AG04450 (cell line): Measurements from ENCODE around the gene PRR13. TPM values are rescaled to one million over a fixed set of nuclear protein-coding genes. Genes with fewer than 3 reads are reported as not detected.

Experiments
- CTCF ChIA-PET: fragments of 300-600, 350-600 bp; formaldehyde crosslinking; extraction: SDS; loops from one replicate; lab custom pipeline; 2022; ENCODE audit warnings: antibody characterized with exemption, inconsistent platforms; lab: Charles Lee
- POLR2A ChIA-PET: fragments of 350-600 bp; formaldehyde crosslinking; extraction: SDS; loops from one replicate; lab custom pipeline; 2021; ENCODE audit warnings: antibody characterized with exemption, inconsistent platforms; lab: Yijun Ruan, JAX
- DNase-seq: peaks from one replicate; pipeline ENCODE4 v3.0.0-alpha.2; 2011; ENCODE audit warnings: low read depth, low spot score
- H3K27ac ChIP-seq: one replicate; pipeline ENCODE4 v1.5.1; 2012; ENCODE audit warnings: low read depth, low read length, control low read depth
- H3K27me3 ChIP-seq: one replicate; pipeline ENCODE4 v1.6.0; 2012; ENCODE audit warnings: low read length; ENCODE audit not compliant: control insufficient read depth, insufficient read depth
- H3K4me3 ChIP-seq: 2 replicates; pipeline ENCODE4 v1.5.1; 2011; ENCODE audit warnings: mild to moderate bottlenecking, low read depth, low read length, control low read depth
- H3K9me3 ChIP-seq: 2 replicates; pipeline ENCODE4 v1.5.1; 2012; ENCODE audit warnings: low read length; ENCODE audit not compliant: control insufficient read depth, insufficient read depth
- CTCF ChIP-seq: IDR thresholded peaks from 2 replicates; pipeline ENCODE4 v1.5.1; 2011; ENCODE audit warnings: low read depth, low read length, control low read depth, inconsistent platforms
- polyA plus RNA-seq: library from polyadenylated mRNA; depleted of rRNA; stranded (reverse); fragments of >200 nt; gene quantifications from 2 replicates; pipeline ENCODE4 v1.2.3, GENCODE V29; 2011

Gene PRR13
- polyA plus RNA-seq, 1 experiment, result 71.4 TPM

DNA sequence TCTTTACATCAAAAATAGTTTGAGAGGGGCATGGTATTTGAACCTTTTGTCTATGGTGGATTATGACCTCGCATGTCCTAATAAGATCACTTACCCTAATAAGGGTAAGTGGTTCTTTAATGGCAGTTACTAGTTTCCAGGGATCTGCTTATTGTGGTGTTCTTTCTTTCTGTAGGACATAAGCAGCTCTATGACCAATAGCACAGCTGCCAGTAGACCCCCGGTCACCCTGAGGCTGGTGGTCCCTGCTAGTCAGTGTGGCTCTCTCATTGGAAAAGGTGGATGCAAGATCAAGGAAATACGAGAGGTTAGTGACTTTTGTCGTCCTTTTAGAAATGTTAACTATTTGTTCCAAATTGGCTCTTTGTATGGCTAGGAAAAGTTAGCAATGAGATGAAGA lies 17.6 kb downstream of the PRR13 start:
- Histone ChIP-seq H3K9me3 (no peaks in the 10 kb centered on the region), H3K27me3 (no peaks in the 10 kb centered on the region), H3K4me3 (no peak overlapping the region), H3K27ac (no peak overlapping the region)
- POLR2A ChIA-PET, result interaction anchor here (1.6 kb wide), 1 partner anchor 17 kb away, joined by 11 read pairs; no protein-coding TSS in a partner anchor
- no peak for TF ChIP-seq CTCF
- DNase-seq, result no peak
- CTCF ChIA-PET, result interaction anchor here (1.2 kb wide), 1 partner anchor 107 kb away, joined by 3 read pairs; no protein-coding TSS in a partner anchor

- DNase-seq, result no peak
- no peak for TF ChIP-seq CTCF
- no peaks in the 10 kb centered on the region for H3K27me3 ChIP-seq
- POLR2A ChIA-PET, result interaction anchor here (1.2 kb wide), 1 partner anchor 11 kb away, joined by 3 read pairs; no protein-coding TSS in a partner anchor
- H3K9me3 ChIP-seq, result no peaks in the 10 kb centered on the region
- CTCF ChIA-PET, result interaction anchor here (0.6 kb wide), 1 partner anchor 196 kb away, joined by 3 read pairs; no protein-coding TSS in a partner anchor
- H3K27ac ChIP-seq, result no peak overlapping the region
- H3K4me3 ChIP-seq, result no peak overlapping the region
These were observed 19.5 kb downstream of the PRR13 start for GRCh38 chr12:53461059-53461458.

DNA sequence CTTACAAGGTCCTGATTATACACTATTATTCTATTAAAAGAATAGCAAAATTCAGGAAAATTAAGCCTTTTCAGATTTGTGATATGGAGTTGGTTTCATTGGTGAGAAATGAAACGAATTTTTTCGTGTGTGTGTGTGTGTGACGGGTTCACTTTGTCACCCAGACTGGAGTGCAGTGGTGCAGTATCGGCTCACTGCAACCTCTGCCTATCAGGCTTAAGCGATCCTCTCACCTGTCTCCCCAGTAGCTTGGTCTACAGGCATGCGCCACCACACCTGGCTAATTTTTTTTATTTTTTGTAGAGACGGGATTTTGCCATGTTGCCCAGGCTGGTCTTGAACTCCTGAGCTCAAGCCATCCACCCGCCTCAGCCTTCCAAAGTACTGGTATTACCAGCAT lies 20.1 kb downstream of the PRR13 start:
- Histone ChIP-seq H3K27me3 (no peaks in the 10 kb centered on the region), H3K9me3 (no peaks in the 10 kb centered on the region), H3K27ac (no peak overlapping the region), H3K4me3 (no peak overlapping the region)
- ChIA-PET POLR2A (interaction anchor here (1.2 kb wide), 1 partner anchor 11 kb away, joined by 3 read pairs; no protein-coding TSS in a partner anchor), CTCF (no interaction called here)
- no peak for DNase-seq
- no peak for TF ChIP-seq CTCF

DNA sequence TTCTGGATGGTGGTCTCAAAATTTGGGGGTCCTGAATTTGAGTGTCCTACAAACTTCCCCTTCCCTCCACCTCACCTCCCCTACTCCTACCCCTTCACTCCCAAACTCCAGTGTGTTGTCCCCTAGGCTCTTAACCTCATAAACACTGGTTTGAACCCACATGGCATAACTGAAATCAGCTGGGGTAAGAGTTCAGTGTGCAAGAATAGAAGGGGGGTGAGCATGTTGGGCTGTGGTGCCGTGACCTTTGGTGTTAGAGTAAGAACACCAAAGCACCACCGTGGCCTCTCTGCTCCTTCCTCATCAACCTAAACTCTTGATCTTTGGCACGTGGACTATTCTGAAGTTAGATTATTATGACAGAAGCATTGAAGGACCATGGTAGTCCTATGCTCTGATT lies 21.4 kb downstream of the PRR13 start:
- no peak for TF ChIP-seq CTCF
- no peak for DNase-seq
- no peaks in the 10 kb centered on the region for H3K9me3 ChIP-seq
- CTCF ChIA-PET, result interaction anchor here (0.6 to 1.0 kb wide), 2 partner anchors 10 to 14 kb away, joined by 3 to 5 read pairs; no protein-coding TSS in a partner anchor
- POLR2A ChIA-PET, result no interaction called here
- peak overlapping the region; percentile 0 for H3K27ac ChIP-seq
- H3K27me3 ChIP-seq, result no peaks in the 10 kb centered on the region
- no peak overlapping the region for H3K4me3 ChIP-seq

DNA sequence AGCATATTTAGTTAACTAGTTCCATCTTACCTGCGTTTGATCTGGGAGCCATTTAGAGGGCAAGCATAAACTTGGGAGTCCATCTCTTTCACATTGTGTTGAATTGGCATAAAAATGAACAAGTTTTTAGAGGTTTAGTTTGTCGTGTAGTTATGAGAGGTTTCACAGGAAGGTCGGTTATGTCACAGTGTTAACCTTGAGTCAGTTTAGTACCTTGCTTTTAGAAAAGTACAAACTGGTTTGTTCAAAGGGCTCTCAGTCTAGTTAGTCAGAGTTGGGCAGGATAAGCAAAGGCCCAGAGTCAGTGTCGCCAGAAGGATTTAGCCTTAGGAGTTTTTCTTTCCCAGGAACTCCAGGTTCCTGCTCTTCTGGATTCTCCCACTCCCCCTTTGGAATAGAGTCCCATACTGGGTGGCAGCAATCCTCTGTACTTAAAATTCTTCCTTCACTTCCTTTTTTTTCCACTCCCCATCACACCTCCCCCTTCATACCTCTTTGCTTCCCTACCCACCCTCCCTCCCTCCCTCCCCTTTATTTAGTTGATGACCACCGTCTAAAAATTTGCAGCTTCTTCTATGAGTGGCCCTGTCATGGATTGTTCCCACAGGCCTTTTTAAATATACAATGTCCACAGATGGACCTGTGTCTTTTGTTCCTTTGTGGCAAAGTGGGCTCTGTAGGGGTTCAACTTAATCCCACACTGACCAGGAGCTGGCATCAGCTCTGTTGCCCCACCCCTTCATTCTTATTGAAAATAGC lies 22.4 kb downstream of the PRR13 start:
- CTCF ChIA-PET, result interaction anchor here (1.0 to 1.2 kb wide), 2 partner anchors 44 to 119 kb away, joined by 3 to 4 read pairs; no protein-coding TSS in a partner anchor
- POLR2A ChIA-PET, result interaction anchor here (1.1 to 1.4 kb wide), 2 partner anchors 11 to 14 kb away, joined by 7 to 8 read pairs; no protein-coding TSS in a partner anchor

More for the DNA sequence above, 22.4 kb downstream of the PRR13 start:
- DNase-seq, result no peak
- TF ChIP-seq CTCF, result no peak
- no peaks in the 10 kb centered on the region for H3K27me3 ChIP-seq
- no peaks in the 10 kb centered on the region for H3K9me3 ChIP-seq
- no peak overlapping the region for H3K4me3 ChIP-seq
- no peak overlapping the region for H3K27ac ChIP-seq
